ENCODE measurements around the gene SNX5. TPM values are rescaled to one million over a fixed set of nuclear protein-coding genes. Genes with fewer than 3 reads are reported as not detected.

The SNX5 gene
- total RNA-seq, 1 donor from 2014 or later, result 192 TPM

GRCh38 chr20:17892189-17892938 lies 76.2 kb downstream of the SNX5 start:
- intact Hi-C loops (cut with micrococcal nuclease), result no loop called here

Other genes starting within 250 kb of the SNX5 start
- gene MGME1, start 224 bp upstream of the SNX5 start, total RNA-seq, result 31.9 and 35.5 TPM in 2 replicates
- not detected in 2 replicates for gene OVOL2, start 89.1 kb upstream of the SNX5 start, total RNA-seq
- gene KAT14, start 169.1 kb upstream of the SNX5 start, total RNA-seq, result 16.8 and 17.0 TPM in 2 replicates
- 13.5 and 14.9 TPM in 2 replicates for gene PET117, start 169.1 kb upstream of the SNX5 start, total RNA-seq